ENCODE measurements around the gene HOPX.
A peak's percentile ranks its signal among the peaks of the same experiment; 100 is the strongest.

HOPX gene

DNA sequence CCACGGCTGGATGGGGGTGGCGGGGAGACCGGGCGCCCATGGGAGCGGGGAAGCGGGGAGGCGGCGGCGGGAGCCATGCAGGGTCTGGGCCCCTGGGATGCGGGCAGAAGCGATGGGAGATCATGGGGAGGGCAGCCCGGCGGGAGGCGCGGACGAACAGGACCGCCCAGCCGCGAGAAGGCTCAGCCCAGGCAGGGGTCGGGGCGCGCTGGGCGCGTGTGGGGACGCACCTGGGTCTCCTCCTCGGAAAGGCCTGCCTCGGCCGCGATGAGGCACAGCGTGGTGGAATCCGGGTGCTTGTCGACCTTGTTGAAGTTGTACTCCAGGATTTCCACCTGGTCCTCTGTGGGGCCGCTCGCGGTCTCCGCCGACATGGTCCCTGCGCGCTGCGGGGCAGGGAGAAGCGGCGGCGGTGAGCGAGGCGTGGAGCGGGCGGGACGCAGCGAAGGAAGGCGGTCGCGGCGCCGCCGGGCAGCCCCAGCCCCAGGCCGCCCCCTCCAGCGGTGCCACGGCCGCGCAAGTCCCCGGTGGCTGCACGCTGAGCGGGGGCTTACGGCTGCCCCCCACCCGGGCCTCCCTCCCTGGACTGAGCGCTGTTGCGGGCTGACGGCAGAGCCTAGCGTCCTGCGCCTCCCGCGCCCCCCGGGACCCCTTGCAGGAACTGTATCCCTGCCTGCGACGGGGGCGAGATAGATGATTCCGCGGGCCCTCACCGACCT is 25.3 kb downstream of the HOPX start:
- TF ChIP-seq, protein P1, sequence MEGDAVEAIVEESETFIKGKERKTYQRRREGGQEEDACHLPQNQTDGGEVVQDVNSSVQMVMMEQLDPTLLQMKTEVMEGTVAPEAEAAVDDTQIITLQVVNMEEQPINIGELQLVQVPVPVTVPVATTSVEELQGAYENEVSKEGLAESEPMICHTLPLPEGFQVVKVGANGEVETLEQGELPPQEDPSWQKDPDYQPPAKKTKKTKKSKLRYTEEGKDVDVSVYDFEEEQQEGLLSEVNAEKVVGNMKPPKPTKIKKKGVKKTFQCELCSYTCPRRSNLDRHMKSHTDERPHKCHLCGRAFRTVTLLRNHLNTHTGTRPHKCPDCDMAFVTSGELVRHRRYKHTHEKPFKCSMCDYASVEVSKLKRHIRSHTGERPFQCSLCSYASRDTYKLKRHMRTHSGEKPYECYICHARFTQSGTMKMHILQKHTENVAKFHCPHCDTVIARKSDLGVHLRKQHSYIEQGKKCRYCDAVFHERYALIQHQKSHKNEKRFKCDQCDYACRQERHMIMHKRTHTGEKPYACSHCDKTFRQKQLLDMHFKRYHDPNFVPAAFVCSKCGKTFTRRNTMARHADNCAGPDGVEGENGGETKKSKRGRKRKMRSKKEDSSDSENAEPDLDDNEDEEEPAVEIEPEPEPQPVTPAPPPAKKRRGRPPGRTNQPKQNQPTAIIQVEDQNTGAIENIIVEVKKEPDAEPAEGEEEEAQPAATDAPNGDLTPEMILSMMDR (conservative IDR thresholded peaks at IDR 0.05; ENCODE audit: low read depth, low read length), result no peak
- peak overlapping the region; percentile 48 for H3K4me3 ChIP-seq (ENCODE audit: low read length)
- no peak for DNase-seq (ENCODE audit: low read depth)

DNA sequence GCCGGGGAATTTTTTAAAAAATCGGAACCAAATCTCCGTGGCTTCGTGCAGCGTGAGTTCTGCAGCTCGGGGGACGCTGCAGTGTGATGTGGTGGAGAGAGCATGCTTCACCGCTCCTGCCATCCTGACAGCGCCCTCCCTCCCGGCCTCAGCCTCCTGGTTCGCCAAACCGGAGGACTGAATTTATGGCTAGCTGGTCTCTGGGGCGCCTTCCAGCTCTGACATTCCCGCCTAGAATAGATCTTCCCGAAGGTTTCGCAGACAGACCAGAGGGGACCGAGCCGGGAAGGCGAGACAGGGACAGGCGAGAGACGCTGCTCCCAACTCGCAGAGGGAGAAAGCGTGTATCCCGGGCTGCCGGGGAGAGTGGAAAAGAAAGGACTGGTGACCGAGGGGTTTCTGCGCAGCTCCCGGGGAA is 25.9 kb downstream of the HOPX start:
- H3K4me3 ChIP-seq (ENCODE audit: low read length), result peak overlapping the region; percentile 48
- DNase-seq (ENCODE audit: low read depth), result no peak
- TF ChIP-seq, protein P1 (conservative IDR thresholded peaks at IDR 0.05; ENCODE audit: low read depth, low read length), result no peak

DNA sequence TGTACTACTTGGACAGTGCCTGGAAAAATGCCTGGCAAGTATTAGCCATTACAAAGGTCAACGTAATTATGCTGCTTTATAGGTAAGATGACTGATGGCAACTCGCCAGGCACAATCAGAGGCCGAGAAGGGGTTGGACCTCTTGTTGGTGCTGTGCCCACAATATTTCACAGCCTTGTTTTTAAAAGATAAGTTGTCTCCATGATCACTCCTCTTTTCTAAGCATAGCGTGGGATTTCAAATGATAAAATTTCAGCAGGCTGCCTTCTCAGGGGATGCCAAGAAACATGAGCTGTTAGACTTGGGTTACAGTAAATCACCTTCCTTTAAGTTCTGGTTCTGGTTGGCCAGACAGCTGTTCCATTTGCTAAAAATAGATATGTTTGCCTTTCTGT is 26.9 kb downstream of the HOPX start:
- TF ChIP-seq, protein P1 (conservative IDR thresholded peaks at IDR 0.05; ENCODE audit: low read depth, low read length), result no peak
- no peak for DNase-seq (ENCODE audit: low read depth)
- no peak overlapping the region for H3K4me3 ChIP-seq (ENCODE audit: low read length)

DNA sequence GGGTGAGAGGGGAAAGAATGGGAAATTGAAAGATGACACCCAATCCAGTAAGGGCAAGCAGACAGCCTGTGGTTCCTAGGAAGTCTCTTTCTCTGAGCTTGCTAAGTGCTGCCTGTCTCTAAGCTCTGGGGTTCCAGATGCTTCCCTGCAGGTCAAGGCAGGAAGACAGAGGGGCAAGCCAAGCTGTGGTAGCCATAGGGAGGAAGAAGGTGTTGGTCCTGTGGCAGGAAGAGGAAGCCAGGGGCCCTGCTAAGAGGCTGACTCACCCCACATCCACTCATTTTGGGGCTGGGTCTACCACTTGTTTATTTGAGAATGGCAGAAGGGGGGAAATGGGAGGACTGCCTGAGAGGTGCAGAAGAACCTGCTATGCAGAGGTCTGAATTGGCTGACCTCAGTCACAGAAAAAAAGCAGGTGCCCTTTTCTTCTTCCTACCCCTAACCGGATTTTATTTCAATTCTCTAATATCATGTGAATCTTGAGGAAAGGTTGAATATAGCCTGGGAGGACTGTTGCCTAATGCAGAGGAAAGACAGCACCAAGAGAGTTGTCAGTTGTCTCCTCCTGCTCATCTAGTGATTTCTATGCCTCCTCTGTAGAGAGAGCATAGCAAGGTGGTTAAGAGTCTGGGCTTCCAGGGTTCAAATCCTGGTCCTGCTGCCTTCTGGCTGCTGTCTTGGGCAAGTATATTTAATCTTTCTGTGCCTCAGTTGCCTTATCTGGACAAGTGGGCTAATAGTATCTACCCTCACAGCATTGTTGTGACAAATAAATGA is 27.4 kb downstream of the HOPX start:
- DNase-seq (ENCODE audit: low read depth), result no peak
- TF ChIP-seq, protein P1 (conservative IDR thresholded peaks at IDR 0.05; ENCODE audit: low read depth, low read length), result no peak
- no peak overlapping the region for H3K4me3 ChIP-seq (ENCODE audit: low read length)

DNA sequence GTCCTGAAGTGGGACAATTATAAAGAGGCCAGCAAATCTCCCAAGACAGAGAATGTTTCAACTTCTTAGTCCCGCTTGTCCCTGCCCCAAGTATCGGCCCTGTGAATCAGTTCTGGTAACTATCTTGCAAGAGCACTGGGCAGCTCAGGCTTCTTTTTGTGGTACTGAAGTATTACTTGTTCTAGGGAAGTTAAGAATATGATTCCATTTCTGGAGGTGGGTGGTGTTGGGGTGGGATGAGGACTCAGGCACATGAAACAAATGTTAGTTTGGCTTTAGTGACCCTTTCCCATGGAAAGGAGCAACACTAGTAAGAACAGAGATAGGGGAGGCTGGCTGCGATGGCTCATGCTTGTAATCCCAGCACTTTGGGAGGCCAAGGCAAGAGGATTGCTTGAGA is 28.9 kb downstream of the HOPX start:
- H3K4me3 ChIP-seq (ENCODE audit: low read length), result no peak overlapping the region
- DNase-seq (ENCODE audit: low read depth), result no peak
- TF ChIP-seq, protein P1 (conservative IDR thresholded peaks at IDR 0.05; ENCODE audit: low read depth, low read length), result no peak

DNA sequence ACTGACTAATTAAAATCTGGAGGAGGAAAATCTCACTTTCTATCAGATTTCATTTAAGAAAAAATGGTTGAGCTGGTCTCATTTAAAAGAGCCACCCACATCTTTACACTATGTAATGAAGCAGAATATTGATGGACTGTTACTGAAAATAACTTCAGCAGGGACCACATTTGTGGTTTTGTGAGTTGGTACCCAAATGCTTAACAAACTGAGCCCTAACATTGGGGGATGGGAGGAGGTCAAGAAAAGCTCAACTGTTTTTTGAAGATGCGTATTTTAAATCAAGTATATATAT is 30.1 kb downstream of the HOPX start:
- DNase-seq (ENCODE audit: low read depth), result no peak
- TF ChIP-seq, protein P1 (conservative IDR thresholded peaks at IDR 0.05; ENCODE audit: low read depth, low read length), result no peak
- H3K4me3 ChIP-seq (ENCODE audit: low read length), result no peak overlapping the region
